ENCODE results near the gene DHRS13. TPM values are rescaled to one million over a fixed set of nuclear protein-coding genes. Genes with fewer than 3 reads are reported as not detected.

The DHRS13 gene
- total and polyA plus RNA-seq, 2 donors (not counting 3 experiments of a cell fraction or from before 2014, with no cell fraction given): 7.2 to 9.3 TPM

- H2AFZ ChIP-seq (ENCODE audit: low read depth, low read length): no peak overlapping the region
- POLR2A ChIA-PET: no interaction called here
- CTCF ChIA-PET: interaction anchor here (1.9 to 2.6 kb wide), 2 partner anchors 15 to 31 kb away, joined by 8 to 17 read pairs; no protein-coding TSS in a partner anchor
- H3K9ac ChIP-seq (replicated peaks; ENCODE audit: extremely low read depth, insufficient read depth, low read length): no peak overlapping the region
- no peaks in the 10 kb centered on the region for H3K9me3 ChIP-seq (replicated peaks; ENCODE audit: control insufficient read depth, insufficient read depth, low read length)
- H3K4me2 ChIP-seq (ENCODE audit: insufficient read depth, low read length): no peak overlapping the region
- intact Hi-C loops (cut with micrococcal nuclease) (no loop called here), dilution Hi-C loops (cut with MboI; ENCODE audit: extremely low pct_ligation_motif_present, low sequenced_read_pairs) (no loop called here)
- H3K36me3 ChIP-seq (ENCODE audit: control insufficient read depth in 2 of 2, extremely low read depth in 1 of 2, insufficient read depth in 2 of 2, low read length in 2 of 2): peaks cover 11 to 56% of the 10 kb centered on the region in 2 experiments
- no peaks in the 10 kb centered on the region for H4K20me1 ChIP-seq (replicated peaks; ENCODE audit: control insufficient read depth, extremely low read depth, insufficient read depth, low read length)
- BruUV-seq (replicated peaks): no TSS peak
- TF ChIP-seq POLR2A (IDR thresholded peaks at IDR 0.05; ENCODE audit: low read depth, low read length) (no peak), FOS (IDR thresholded peaks at IDR 0.05; ENCODE audit: borderline replicate concordance, insufficient read depth, low read length) (no peak), MAX (IDR thresholded peaks at IDR 0.05; ENCODE audit: insufficient read depth, insufficient read length) (no peak), MYC (IDR thresholded peaks at IDR 0.05; ENCODE audit: low read depth, low read length) (no peak), GATA2 (IDR thresholded peaks at IDR 0.05; ENCODE audit: insufficient read depth, insufficient read length, low read depth, low read length) (no peak), POLR2AphosphoS5 (IDR thresholded peaks at IDR 0.05; ENCODE audit: insufficient read depth, low read depth, low read length) (no peak), EZH2 (IDR thresholded peaks at IDR 0.05; ENCODE audit: borderline replicate concordance, low read depth, low read length, severe bottlenecking) (no peak), CTCF (IDR thresholded peaks at IDR 0.05; ENCODE audit: extremely low read depth in 1 of 2, insufficient read depth in 1 of 2, low read depth in 1 of 2, low read length in 2 of 2) (no peak), JUN (IDR thresholded peaks at IDR 0.05; ENCODE audit: borderline replicate concordance, insufficient read depth, insufficient read length, low read depth) (no peak)
- no peaks in the 10 kb centered on the region for H3K27me3 ChIP-seq (ENCODE audit: control insufficient read depth in 2 of 2, insufficient read depth in 2 of 2, low read length in 2 of 2)
- DNase-seq (ENCODE audit: low read depth, low spot score) (no peak), FAIRE-seq (no peak)
- H3K4me3 ChIP-seq (replicated peaks in 1 of 3; ENCODE audit: insufficient read depth in 1 of 3, low read depth in 1 of 3, low read length in 3 of 3): no peak overlapping the region
- H3K9me1 ChIP-seq (replicated peaks; ENCODE audit: control insufficient read depth, extremely low read depth, insufficient read depth, low read length): no peaks in the 10 kb centered on the region
- H3K79me2 ChIP-seq (ENCODE audit: control insufficient read depth, insufficient read depth, low read length): no peaks in the 10 kb centered on the region
- no peaks in the 10 kb centered on the region for H3K4me1 ChIP-seq (ENCODE audit: control insufficient read depth, extremely low read depth, insufficient read depth, low read length)
- no peak overlapping the region for H3K27ac ChIP-seq (ENCODE audit: insufficient read depth, low read depth, low read length)
Observed at GRCh38 chr17:28880572-28880945, 22.3 kb downstream of the DHRS13 start.

All from endothelial cell of umbilical vein (primary cell).